PFSK-1 (cell line): ENCODE data around the gene GFPT2.

Experiments used
- FOXP2 ChIP-seq: optimal IDR thresholded peaks from 2 replicates; pipeline ENCODE3; 2011; ENCODE audit warnings: borderline replicate concordance, control low read depth, inconsistent platforms; ENCODE audit not compliant: insufficient read depth; ENCODE audit errors: extremely low read length, extremely low read depth
- POLR2AphosphoS5 ChIP-seq: IDR thresholded peaks from 2 replicates; pipeline ENCODE4 v1.6.1; 2012; ENCODE audit warnings: low read depth, mild to moderate bottlenecking, control low read depth, low read length, moderate library complexity
- SIN3A ChIP-seq: IDR thresholded peaks from 2 replicates; pipeline ENCODE4 v1.6.1; 2012; ENCODE audit warnings: mild to moderate bottlenecking, low read length, moderate library complexity, borderline replicate concordance; ENCODE audit not compliant: insufficient read depth
- TAF1 ChIP-seq: IDR thresholded peaks from 2 replicates; pipeline ENCODE4 v1.6.1; 2012; ENCODE audit warnings: low read length, control low read depth, borderline replicate concordance; ENCODE audit not compliant: insufficient read depth
- TF ChIP-seq, protein P1 (sequence below), 2 experiments: IDR thresholded peaks; 2 replicates each; pipeline versions ENCODE4 v1.6.1 to v1.8.0; 2011 to 2012; ENCODE audit warnings: low read depth in 2 of 2, low read length in 2 of 2, control low read depth in 1 of 2, inconsistent platforms in 1 of 2, mild to moderate bottlenecking in 1 of 2, moderate library complexity in 1 of 2; ENCODE audit not compliant: insufficient read depth in 1 of 2

GFPT2 gene

DNA sequence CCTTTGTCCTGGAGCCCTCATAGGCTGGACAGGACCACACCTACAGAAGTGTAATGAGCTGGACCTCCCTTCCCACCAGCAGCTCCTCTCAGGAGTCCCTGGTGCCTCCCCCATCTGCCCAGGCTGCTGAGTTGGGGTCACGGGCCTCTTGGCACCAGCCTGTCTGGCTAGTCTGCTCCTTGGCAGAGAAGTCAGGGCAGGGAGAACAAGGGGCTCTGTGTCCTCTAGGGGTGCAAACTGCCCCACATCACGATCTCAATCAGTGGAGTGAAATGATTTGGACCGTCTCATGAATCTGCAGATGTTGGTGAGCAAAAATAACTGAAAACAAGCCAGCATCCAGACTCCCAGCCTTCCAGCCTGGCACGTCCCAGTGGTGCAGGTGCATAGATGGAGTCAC, 14.9 kb upstream of the GFPT2 start:
- TF ChIP-seq, protein P1, sequence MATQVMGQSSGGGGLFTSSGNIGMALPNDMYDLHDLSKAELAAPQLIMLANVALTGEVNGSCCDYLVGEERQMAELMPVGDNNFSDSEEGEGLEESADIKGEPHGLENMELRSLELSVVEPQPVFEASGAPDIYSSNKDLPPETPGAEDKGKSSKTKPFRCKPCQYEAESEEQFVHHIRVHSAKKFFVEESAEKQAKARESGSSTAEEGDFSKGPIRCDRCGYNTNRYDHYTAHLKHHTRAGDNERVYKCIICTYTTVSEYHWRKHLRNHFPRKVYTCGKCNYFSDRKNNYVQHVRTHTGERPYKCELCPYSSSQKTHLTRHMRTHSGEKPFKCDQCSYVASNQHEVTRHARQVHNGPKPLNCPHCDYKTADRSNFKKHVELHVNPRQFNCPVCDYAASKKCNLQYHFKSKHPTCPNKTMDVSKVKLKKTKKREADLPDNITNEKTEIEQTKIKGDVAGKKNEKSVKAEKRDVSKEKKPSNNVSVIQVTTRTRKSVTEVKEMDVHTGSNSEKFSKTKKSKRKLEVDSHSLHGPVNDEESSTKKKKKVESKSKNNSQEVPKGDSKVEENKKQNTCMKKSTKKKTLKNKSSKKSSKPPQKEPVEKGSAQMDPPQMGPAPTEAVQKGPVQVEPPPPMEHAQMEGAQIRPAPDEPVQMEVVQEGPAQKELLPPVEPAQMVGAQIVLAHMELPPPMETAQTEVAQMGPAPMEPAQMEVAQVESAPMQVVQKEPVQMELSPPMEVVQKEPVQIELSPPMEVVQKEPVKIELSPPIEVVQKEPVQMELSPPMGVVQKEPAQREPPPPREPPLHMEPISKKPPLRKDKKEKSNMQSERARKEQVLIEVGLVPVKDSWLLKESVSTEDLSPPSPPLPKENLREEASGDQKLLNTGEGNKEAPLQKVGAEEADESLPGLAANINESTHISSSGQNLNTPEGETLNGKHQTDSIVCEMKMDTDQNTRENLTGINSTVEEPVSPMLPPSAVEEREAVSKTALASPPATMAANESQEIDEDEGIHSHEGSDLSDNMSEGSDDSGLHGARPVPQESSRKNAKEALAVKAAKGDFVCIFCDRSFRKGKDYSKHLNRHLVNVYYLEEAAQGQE (IDR thresholded peaks at IDR 0.05; ENCODE audit: insufficient read depth in 1 of 2, low read depth in 2 of 2, low read length in 2 of 2), result no peak
- TF ChIP-seq POLR2AphosphoS5 (no peak), TAF1 (no peak), SIN3A (no peak), FOXP2 (no peak)

DNA sequence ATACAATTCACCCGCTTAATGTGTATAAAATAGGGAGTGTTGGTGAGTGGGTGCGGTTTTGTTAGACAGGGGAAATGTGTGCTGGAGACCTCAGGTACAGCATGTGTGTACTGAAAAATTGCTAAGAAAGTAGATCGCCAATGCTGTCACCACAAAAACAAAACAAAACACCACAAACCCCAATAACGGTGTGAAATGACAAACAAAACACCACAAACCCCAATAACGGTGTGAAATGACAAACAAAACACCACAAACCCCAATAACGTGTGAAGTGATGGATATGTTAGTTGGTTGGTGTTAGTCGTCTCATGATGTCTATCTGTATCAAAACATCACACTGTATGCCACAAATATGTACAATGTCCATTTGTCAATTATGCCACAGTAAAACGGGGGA, 14.2 kb upstream of the GFPT2 start:
- no peak for TF ChIP-seq POLR2AphosphoS5
- TF ChIP-seq TAF1, result no peak
- TF ChIP-seq FOXP2, result no peak
- TF ChIP-seq SIN3A, result no peak
- TF ChIP-seq, protein P1 (IDR thresholded peaks at IDR 0.05; ENCODE audit: insufficient read depth in 1 of 2, low read depth in 2 of 2, low read length in 2 of 2), result no peak

DNA sequence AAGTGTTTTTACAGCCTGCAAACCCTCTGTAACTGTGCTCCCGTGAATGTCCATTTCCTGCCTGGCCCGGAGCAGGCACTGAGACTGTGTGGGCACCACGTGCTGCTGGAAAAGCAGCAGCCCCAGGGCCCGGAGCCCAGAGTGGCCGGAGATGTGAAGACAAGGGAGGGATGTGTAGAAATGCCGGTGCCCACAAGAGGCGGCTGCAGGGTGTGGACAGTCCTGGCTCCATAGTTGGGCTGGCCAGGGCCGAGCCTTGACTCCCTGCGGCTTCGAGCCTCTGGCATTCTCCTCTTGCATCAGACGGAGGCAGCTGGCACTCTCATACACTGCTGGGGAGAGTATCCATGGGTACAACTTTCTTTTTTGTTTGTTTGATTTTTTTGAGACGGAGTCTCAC, 13.2 kb upstream of the GFPT2 start:
- no peak for TF ChIP-seq POLR2AphosphoS5

DNA sequence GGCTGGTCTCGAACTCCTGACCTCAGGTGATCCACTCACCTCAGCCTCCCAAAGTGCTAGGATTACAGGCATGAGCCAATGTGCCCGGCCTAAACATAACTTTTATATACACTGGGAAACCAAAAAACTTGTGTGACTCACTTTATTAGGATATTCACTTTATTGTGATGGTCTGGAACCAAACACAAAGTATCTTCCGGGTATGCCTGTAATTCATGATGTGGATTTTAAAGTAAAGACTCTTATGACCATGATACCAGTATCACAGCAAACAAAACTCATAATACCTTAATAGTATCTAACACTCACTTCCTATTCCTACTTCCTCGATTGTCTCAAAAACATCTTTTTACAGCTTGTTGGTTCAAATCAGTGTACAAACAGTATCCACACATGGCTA, 12.7 kb upstream of the GFPT2 start:
- TF ChIP-seq TAF1 (no peak), FOXP2 (no peak), SIN3A (no peak), POLR2AphosphoS5 (no peak)
- TF ChIP-seq, protein P1 (IDR thresholded peaks at IDR 0.05; ENCODE audit: insufficient read depth in 1 of 2, low read depth in 2 of 2, low read length in 2 of 2), result no peak

DNA sequence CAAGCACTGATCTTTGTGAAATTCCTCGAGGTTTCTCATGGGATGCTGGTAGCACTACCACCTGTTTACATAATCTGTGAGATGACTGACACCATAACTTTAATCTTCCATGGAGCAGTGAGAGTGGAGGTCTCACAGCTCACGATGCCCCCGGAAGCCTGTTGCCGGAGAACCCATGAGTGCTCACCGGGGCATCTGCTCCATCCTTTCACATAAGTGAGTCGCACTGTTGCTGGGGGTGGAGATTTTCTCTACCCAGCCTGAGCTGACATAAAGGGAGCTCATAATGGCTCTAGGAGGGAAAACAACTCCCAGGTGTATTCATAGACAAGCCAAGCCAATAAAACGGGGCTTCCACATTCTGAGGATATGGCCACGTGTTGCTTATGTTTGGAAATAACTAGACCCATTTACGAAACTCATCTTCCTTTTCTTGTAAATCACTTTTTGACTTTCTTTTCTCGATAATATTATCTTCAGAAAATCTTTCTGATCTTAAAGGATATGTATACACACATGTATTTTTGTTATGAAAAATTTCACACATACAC, 11.2 kb upstream of the GFPT2 start:
- no peak for TF ChIP-seq SIN3A
- no peak for TF ChIP-seq FOXP2
- TF ChIP-seq, protein P1 (IDR thresholded peaks at IDR 0.05; ENCODE audit: insufficient read depth in 1 of 2, low read depth in 2 of 2, low read length in 2 of 2), result no peak
- no peak for TF ChIP-seq TAF1
- no peak for TF ChIP-seq POLR2AphosphoS5
